SK-N-SH treated with all-trans-retinoic acid at 6 μM for 48 hours (cell line): Measurements from ENCODE around the gene DOK4.

ENCODE experiments used
- CREB5 ChIP-seq: fragments of 250-450 bp; sonication (Bioruptor Pico); IDR thresholded peaks from 2 replicates; pipeline ENCODE4 v1.5.1; 2020; ENCODE audit warnings: low read depth, mild to moderate bottlenecking, moderate library complexity
- PATZ1 ChIP-seq: fragments of 250-450 bp; sonication (Bioruptor Pico); IDR thresholded peaks from 2 replicates; pipeline ENCODE4 v1.8.0; 2020; ENCODE audit warnings: mild to moderate bottlenecking, moderate library complexity, borderline replicate concordance
- PPARA ChIP-seq: fragments of 250-450 bp; sonication (Bioruptor Pico); IDR thresholded peaks from 2 replicates; pipeline ENCODE4 v1.5.0; 2020; ENCODE audit warnings: mild to moderate bottlenecking, borderline replicate concordance
- TOX ChIP-seq: fragments of 250-450 bp; sonication (Bioruptor Pico); IDR thresholded peaks from 2 replicates; pipeline ENCODE4 v1.8.0; 2021; ENCODE audit warnings: mild to moderate bottlenecking, moderate library complexity, borderline replicate concordance
- TSHZ2 ChIP-seq: fragments of 250-450 bp; sonication (Bioruptor Pico); IDR thresholded peaks from 2 replicates; pipeline ENCODE4 v1.5.0; 2020; ENCODE audit warnings: mild to moderate bottlenecking, moderate library complexity
- ZFP30 ChIP-seq: fragments of 450-650 bp; formaldehyde crosslinking; IDR thresholded peaks from 2 replicates; pipeline ENCODE4 v1.5.0; 2022; ENCODE audit warnings: mild to moderate bottlenecking, moderate library complexity
- ZNF8 ChIP-seq: fragments of 450-650 bp; formaldehyde crosslinking; IDR thresholded peaks from 2 replicates; pipeline ENCODE4 v1.5.0; 2020; ENCODE audit warnings: mild to moderate bottlenecking, moderate library complexity

GRCh38 chr16:57485091-57485915 lies 990 bp downstream of the DOK4 start:
- TF ChIP-seq PATZ1 (CRISPR knock-in tag) (no peak), PPARA (no peak), ZFP30 (no peak), TOX (CRISPR knock-in tag) (no peak), CREB5 (CRISPR knock-in tag) (no peak), TSHZ2 (CRISPR knock-in tag) (no peak), ZNF8 (CRISPR knock-in tag) (no peak)
